ENCODE results near the gene ATG10.

Gene ATG10

DNA sequence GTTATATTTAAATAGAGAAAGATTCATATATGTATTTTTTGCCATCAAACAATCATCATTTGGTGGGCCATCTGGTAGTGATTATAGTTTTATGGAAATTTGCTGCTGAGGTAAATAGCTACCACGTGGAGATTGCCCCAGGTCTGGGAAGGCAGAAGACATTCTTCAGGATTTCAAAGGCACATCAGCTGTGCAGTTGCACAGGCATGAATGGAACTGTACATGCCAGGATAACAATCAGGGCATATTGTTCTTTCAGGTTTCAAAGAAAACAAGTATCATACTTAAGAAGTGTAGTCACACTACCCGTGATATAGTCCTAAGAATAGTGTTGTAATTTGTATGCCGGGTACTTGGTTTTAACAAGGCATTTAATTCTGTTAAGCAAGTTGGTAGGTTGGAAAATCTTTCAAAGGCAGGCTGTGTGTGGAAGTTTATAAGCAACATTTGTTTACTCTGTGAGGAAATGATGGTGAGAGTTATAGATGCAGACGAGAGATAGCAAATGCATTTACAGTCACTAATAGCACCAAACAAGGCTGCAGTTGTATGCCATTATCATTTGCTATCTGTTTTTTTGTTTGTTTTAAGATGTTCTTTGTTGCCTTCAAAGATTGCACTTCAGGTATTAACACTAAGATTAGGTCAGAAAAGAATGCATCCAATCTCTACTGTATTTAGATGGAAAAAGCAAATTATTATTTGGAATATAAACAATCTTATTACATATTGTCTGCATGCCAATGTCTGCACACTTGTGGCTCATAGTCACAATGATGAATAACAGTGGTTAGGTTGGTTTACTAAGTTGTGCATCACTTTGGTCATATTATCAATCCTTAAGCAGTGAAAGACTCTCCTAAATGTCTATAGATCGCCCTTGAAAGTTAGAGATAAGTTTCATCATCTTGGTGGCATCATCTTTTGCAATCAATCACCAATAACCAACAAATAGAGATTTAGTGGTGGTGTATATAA, 251.1 kb downstream of the ATG10 start:
- Histone ChIP-seq H3K27ac (ENCODE audit: low read depth, low read length, poor library complexity, severe bottlenecking) (no peak overlapping the region), H3K9me2 (ENCODE audit: low read depth, low read length) (no peaks in the 10 kb centered on the region), H4K20me1 (ENCODE audit: insufficient read depth, low read length) (no peaks in the 10 kb centered on the region), H2AFZ (ENCODE audit: low read length) (no peak overlapping the region), H3K79me2 (ENCODE audit: insufficient read depth, low read length) (no peaks in the 10 kb centered on the region), H3K27me3 (ENCODE audit: insufficient read depth, low read length) (no peaks in the 10 kb centered on the region), H3K9me3 (ENCODE audit: low read length) (no peaks in the 10 kb centered on the region), H3K36me3 (ENCODE audit: insufficient read depth, low read length) (no peaks in the 10 kb centered on the region), H3K4me2 (ENCODE audit: low read length) (no peak overlapping the region), H3K9ac (ENCODE audit: low read length) (no peak overlapping the region), H3F3A (ENCODE audit: insufficient read depth, low read length) (no peaks in the 10 kb centered on the region), H3K4me3 (ENCODE audit: low read depth, low read length, poor library complexity, severe bottlenecking) (no peak overlapping the region), H3K4me1 (ENCODE audit: insufficient read depth, low read length, severe bottlenecking) (no peaks in the 10 kb centered on the region)
- TF ChIP-seq, protein P1, sequence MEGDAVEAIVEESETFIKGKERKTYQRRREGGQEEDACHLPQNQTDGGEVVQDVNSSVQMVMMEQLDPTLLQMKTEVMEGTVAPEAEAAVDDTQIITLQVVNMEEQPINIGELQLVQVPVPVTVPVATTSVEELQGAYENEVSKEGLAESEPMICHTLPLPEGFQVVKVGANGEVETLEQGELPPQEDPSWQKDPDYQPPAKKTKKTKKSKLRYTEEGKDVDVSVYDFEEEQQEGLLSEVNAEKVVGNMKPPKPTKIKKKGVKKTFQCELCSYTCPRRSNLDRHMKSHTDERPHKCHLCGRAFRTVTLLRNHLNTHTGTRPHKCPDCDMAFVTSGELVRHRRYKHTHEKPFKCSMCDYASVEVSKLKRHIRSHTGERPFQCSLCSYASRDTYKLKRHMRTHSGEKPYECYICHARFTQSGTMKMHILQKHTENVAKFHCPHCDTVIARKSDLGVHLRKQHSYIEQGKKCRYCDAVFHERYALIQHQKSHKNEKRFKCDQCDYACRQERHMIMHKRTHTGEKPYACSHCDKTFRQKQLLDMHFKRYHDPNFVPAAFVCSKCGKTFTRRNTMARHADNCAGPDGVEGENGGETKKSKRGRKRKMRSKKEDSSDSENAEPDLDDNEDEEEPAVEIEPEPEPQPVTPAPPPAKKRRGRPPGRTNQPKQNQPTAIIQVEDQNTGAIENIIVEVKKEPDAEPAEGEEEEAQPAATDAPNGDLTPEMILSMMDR (IDR thresholded peaks at IDR 0.05; ENCODE audit: low read length), result no peak
- TF ChIP-seq EZH2 (IDR thresholded peaks at IDR 0.05; ENCODE audit: borderline replicate concordance, low read length), result no peak

DNA sequence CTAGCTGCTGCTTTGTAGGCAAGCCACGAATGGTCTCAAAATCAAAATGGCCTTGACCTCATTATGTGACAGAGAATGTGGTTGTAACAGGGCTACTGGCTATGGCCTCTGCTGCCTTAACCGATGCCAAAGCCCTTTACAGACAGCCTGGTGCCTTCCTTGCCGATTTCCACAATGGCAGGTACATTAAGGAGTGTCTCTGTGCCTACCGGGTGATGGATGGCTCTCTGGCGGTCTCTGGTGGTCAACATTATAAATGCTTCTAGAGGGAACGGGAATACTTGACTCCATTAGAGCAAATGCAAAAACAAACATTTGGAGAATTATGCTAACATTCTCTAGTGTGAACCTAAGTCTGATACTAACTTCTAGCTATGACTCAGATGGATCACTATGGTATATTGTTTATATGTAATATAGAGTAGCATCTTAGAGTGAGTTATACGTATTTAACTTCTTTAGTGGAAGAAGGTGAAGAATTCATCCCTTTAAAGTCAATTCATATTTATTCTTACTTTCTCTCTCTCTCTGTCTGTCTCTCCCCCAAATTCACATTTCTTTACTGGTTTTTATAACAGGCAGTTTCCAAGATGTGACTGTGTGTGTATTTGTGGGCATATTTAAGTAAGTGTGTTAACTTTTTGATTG, 253.8 kb downstream of the ATG10 start:
- no peak overlapping the region for H3K4me3 ChIP-seq (ENCODE audit: low read depth, low read length, poor library complexity, severe bottlenecking)
- no peaks in the 10 kb centered on the region for H3K4me1 ChIP-seq (ENCODE audit: insufficient read depth, low read length, severe bottlenecking)
- H3K27ac ChIP-seq (ENCODE audit: low read depth, low read length, poor library complexity, severe bottlenecking), result no peak overlapping the region
- no peaks in the 10 kb centered on the region for H3K9me2 ChIP-seq (ENCODE audit: low read depth, low read length)
- H3K9ac ChIP-seq (ENCODE audit: low read length), result no peak overlapping the region
- no peak for TF ChIP-seq EZH2 (IDR thresholded peaks at IDR 0.05; ENCODE audit: borderline replicate concordance, low read length)
- TF ChIP-seq, protein P1 (IDR thresholded peaks at IDR 0.05; ENCODE audit: low read length), result peak; percentile 92
- no peaks in the 10 kb centered on the region for H3K36me3 ChIP-seq (ENCODE audit: insufficient read depth, low read length)
- H4K20me1 ChIP-seq (ENCODE audit: insufficient read depth, low read length), result no peaks in the 10 kb centered on the region
- no peaks in the 10 kb centered on the region for H3K9me3 ChIP-seq (ENCODE audit: low read length)
- no peaks in the 10 kb centered on the region for H3K79me2 ChIP-seq (ENCODE audit: insufficient read depth, low read length)
- H3K4me2 ChIP-seq (ENCODE audit: low read length), result no peak overlapping the region
- no peak overlapping the region for H2AFZ ChIP-seq (ENCODE audit: low read length)
- no peaks in the 10 kb centered on the region for H3K27me3 ChIP-seq (ENCODE audit: insufficient read depth, low read length)
- no peaks in the 10 kb centered on the region for H3F3A ChIP-seq (ENCODE audit: insufficient read depth, low read length)

DNA sequence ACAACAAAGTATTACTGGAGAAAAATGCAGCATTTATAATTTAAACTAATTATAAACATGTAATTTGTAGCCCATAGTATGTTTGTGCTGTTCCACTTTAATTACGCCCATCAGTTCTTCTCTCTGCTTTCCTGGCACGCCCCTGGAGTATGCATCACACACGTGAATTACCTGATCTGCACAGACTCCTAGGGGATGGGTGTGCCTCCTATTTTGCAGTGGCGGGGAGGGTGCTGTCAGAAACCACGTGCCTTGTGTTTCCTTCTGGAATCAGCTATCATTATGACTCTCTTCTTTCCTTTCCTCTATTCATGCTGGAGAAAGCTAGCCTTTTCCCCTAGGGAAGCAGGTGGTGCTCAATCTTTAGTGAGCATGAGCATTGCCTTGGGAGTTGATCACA, 263.1 kb downstream of the ATG10 start:
- Histone ChIP-seq H2AFZ (ENCODE audit: low read length) (no peak overlapping the region), H4K20me1 (ENCODE audit: insufficient read depth, low read length) (no peaks in the 10 kb centered on the region), H3K9me3 (ENCODE audit: low read length) (no peaks in the 10 kb centered on the region), H3F3A (ENCODE audit: insufficient read depth, low read length) (no peaks in the 10 kb centered on the region), H3K4me1 (ENCODE audit: insufficient read depth, low read length, severe bottlenecking) (no peaks in the 10 kb centered on the region), H3K27me3 (ENCODE audit: insufficient read depth, low read length) (no peaks in the 10 kb centered on the region), H3K4me2 (ENCODE audit: low read length) (no peak overlapping the region), H3K79me2 (ENCODE audit: insufficient read depth, low read length) (no peaks in the 10 kb centered on the region), H3K27ac (ENCODE audit: low read depth, low read length, poor library complexity, severe bottlenecking) (no peak overlapping the region), H3K9ac (ENCODE audit: low read length) (no peak overlapping the region), H3K36me3 (ENCODE audit: insufficient read depth, low read length) (no peaks in the 10 kb centered on the region), H3K4me3 (ENCODE audit: low read depth, low read length, poor library complexity, severe bottlenecking) (no peak overlapping the region), H3K9me2 (ENCODE audit: low read depth, low read length) (no peaks in the 10 kb centered on the region)
- TF ChIP-seq, protein P1 (IDR thresholded peaks at IDR 0.05; ENCODE audit: low read length), result no peak
- no peak for TF ChIP-seq EZH2 (IDR thresholded peaks at IDR 0.05; ENCODE audit: borderline replicate concordance, low read length)

Measured in OCI-LY1 (cell line).